Tibial nerve (tissue), 4 donors: ENCODE measurements around the gene CBLIF. TPM values are rescaled to one million over a fixed set of nuclear protein-coding genes. Genes with fewer than 3 reads are reported as not detected.

Experiments used
- DNase-seq, 2 donors: peaks; one replicate each; pipeline ENCODE4 v3.0.0-alpha.2; 2019; ENCODE audit warnings: low spot score in 2 of 2
- H3K27ac ChIP-seq, 4 donors: fragments of 200-600 bp; sonication (generic) in 3 of 4; one replicate each; pipeline ENCODE4 v1.5.1; 2017 to 2019; ENCODE audit warnings: mild to moderate bottlenecking in 1 of 4
- H3K27me3 ChIP-seq, 2 donors: fragments of 200-600 bp; sonication (generic) in 1 of 2; one replicate each; pipeline versions ENCODE4 v1.5.1 to v1.6.0; 2017 to 2019
- H3K36me3 ChIP-seq, 3 donors: fragments of 200-600 bp; sonication (generic); one replicate each; pipeline ENCODE4 v1.5.1; 2018 to 2019
- H3K4me1 ChIP-seq, 4 donors: fragments of 200-600 bp; sonication (generic) in 3 of 4; one replicate each; pipeline ENCODE4 v1.5.1; 2017 to 2019
- H3K4me3 ChIP-seq, 4 donors: fragments of 200-600 bp; sonication (generic) in 3 of 4; one replicate each; pipeline ENCODE4 v1.5.1; 2017 to 2019; ENCODE audit warnings: mild to moderate bottlenecking in 1 of 4, moderate library complexity in 1 of 4
- H3K9me3 ChIP-seq, 4 donors: fragments of 200-600 bp; sonication (generic) in 3 of 4; one replicate each; pipeline ENCODE4 v1.5.1; 2017 to 2019
- EP300 ChIP-seq, 2 donors: sonication (generic); formaldehyde crosslinking; IDR thresholded peaks; one replicate each; pipeline ENCODE4 v1.6.1; 2017; ENCODE audit warnings: antibody characterized with exemption in 2 of 2, mild to moderate bottlenecking in 1 of 2
- POLR2A ChIP-seq, 2 donors: fragments of 450-650 bp; IDR thresholded peaks; one replicate each; pipeline ENCODE4 v1.6.1; 2017; ENCODE audit warnings: antibody characterized with exemption in 2 of 2, mild to moderate bottlenecking in 2 of 2, moderate library complexity in 2 of 2
- WGBS, 2 donors: methylation state at CpG; one replicate each; pipeline ENCODE4 v1.1.5; 2018; 5-methylcytosine and 5-hydroxymethylcytosine counted together
- total RNA-seq, 4 donors: library from RNA; depleted of rRNA; stranded (reverse); fragments of >200 nt; gene quantifications; one replicate each; pipeline ENCODE4 v1.1.0, GENCODE V29; 2016
- TF ChIP-seq, protein P1 (sequence below), 5 experiments: fragments of 200-600 bp in 3 of 5; fragments of 450-650 bp in 2 of 5; sonication (generic) in 3 of 5; IDR thresholded peaks; one replicate each; pipeline ENCODE4 v1.5.1; 2016 to 2019; ENCODE audit warnings: antibody characterized with exemption in 5 of 5, mild to moderate bottlenecking in 3 of 5, moderate library complexity in 2 of 5

Gene CBLIF
- total RNA-seq, 4 donors from 2014 or later = not detected

DNA sequence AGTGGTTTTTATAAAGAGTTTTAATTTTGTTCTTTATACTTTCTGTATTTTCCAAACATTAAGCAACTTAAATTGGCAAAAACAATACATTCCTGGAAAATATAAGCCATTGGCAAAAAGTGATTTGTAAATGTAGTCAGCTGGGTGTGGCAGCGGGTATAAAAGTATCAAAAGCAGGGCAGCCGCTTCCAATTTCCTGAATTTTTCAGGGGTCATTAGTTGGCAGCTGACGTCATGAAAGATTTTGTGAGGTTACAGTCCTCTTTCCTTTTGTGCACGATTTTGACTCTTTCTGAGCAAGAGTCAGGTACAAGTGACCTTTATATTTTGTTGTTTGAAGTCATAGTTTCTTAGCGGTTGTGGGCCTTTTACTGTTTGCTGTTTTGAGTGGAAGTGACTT, 33.3 kb upstream of the CBLIF start, which contains the start of gene OOSP3:
OOSP3 (plus strand) TSS at position 208 of the 400 bp plus-strand sequence; CDS start at position 235, 27 bp downstream.
- Histone ChIP-seq H3K27ac (no peak within 1 kb of the TSS), H3K4me1 (no peaks in the 10 kb centered on the region), H3K27me3 (no peaks in the 10 kb centered on the region), H3K9me3 (no peaks in the 10 kb centered on the region), H3K4me3 (no peak within 1 kb of the TSS), H3K36me3 (no peaks in the 10 kb centered on the region)
- TF ChIP-seq, protein P1, sequence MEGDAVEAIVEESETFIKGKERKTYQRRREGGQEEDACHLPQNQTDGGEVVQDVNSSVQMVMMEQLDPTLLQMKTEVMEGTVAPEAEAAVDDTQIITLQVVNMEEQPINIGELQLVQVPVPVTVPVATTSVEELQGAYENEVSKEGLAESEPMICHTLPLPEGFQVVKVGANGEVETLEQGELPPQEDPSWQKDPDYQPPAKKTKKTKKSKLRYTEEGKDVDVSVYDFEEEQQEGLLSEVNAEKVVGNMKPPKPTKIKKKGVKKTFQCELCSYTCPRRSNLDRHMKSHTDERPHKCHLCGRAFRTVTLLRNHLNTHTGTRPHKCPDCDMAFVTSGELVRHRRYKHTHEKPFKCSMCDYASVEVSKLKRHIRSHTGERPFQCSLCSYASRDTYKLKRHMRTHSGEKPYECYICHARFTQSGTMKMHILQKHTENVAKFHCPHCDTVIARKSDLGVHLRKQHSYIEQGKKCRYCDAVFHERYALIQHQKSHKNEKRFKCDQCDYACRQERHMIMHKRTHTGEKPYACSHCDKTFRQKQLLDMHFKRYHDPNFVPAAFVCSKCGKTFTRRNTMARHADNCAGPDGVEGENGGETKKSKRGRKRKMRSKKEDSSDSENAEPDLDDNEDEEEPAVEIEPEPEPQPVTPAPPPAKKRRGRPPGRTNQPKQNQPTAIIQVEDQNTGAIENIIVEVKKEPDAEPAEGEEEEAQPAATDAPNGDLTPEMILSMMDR (IDR thresholded peaks at IDR 0.05) = no peak
- TF ChIP-seq POLR2A (IDR thresholded peaks at IDR 0.05) = no peak
- no peak for DNase-seq
- WGBS, 2 donors = 54 to 59% methylated on average over 5 of the region's 5 CpGs

- H3K36me3 ChIP-seq = no peaks in the 10 kb centered on the region
These were observed 32.5 kb upstream of the CBLIF start for GRCh38 chr11:59877784-59878183.

DNA sequence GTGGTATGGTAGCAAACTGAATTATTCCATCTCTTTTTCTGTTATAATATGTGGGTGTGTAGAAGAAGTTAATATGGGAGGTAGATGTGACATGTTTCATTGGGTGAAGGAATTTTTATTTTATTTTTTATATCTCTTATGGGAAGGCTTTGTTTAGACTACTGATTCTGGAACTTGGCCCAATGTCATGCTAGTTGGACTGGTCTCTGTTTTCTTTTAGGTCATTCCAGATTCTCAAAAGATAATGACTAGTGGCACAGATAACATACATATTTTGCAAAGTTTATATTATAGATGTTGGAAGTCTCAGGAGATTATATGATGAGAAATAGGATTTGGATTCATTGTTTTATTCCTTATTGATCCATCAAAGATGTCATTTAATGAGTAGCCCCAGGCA, 32.0 kb upstream of the CBLIF start:
- no peak overlapping the region for H3K27ac ChIP-seq
- no peaks in the 10 kb centered on the region for H3K4me1 ChIP-seq
- no peak for DNase-seq
- TF ChIP-seq EP300 (IDR thresholded peaks at IDR 0.05) (no peak), POLR2A (IDR thresholded peaks at IDR 0.05) (no peak)
- TF ChIP-seq, protein P1 (IDR thresholded peaks at IDR 0.05) = no peak
- H3K9me3 ChIP-seq = no peaks in the 10 kb centered on the region
- H3K27me3 ChIP-seq = no peaks in the 10 kb centered on the region
- no peaks in the 10 kb centered on the region for H3K36me3 ChIP-seq
- no peak overlapping the region for H3K4me3 ChIP-seq

More at GRCh38 chr11:59877784-59878183, 32.5 kb upstream of the CBLIF start:
- TF ChIP-seq POLR2A (IDR thresholded peaks at IDR 0.05) = no peak
- TF ChIP-seq, protein P1 (IDR thresholded peaks at IDR 0.05) = no peak
- TF ChIP-seq EP300 (IDR thresholded peaks at IDR 0.05) = no peak
- Histone ChIP-seq H3K4me3 (no peak overlapping the region), H3K27ac (no peak overlapping the region), H3K4me1 (no peaks in the 10 kb centered on the region), H3K9me3 (no peaks in the 10 kb centered on the region), H3K27me3 (no peaks in the 10 kb centered on the region)
- no peak for DNase-seq

DNA sequence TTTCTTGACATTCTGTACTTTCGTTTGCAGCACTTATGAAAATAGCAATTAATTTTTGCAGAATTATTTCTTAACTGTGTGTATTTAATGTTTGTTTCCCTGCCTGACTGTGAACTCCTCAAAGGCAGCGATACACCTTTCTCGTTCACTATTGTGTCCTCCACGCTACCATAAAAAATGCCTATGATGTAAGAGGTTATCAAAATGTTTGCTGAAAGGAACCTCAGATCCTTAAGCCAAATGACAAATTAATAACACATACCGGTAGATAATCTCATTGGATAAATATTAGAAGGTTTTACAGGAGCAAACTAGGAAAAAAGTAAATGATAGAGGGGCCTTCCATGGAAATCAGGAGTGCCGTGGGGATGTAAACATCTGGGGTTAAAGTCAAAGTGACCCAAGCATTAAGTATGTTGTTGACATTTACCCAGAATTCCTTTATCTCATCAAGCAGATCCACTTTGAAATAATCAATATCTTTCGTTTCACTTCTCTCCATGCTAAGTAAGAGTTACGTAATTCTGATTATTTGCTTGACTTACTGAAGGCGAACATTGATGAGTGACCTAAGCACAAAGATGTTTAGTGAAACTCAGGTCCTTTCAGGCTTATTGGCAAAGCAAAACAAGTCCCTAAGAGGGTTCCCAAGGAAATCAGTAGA, 30.7 kb upstream of the CBLIF start:
- H3K36me3 ChIP-seq = no peaks in the 10 kb centered on the region
- no peak overlapping the region for H3K27ac ChIP-seq
- peaks cover 0 to under 1% (median 0%) of the 10 kb centered on the region in 4 donors for H3K9me3 ChIP-seq
- WGBS, 2 donors = 88 to 89% methylated on average over 9 of the region's 9 CpGs
- DNase-seq = no peak
- no peaks in the 10 kb centered on the region for H3K4me1 ChIP-seq
- no peaks in the 10 kb centered on the region for H3K27me3 ChIP-seq
- TF ChIP-seq POLR2A (IDR thresholded peaks at IDR 0.05) = no peak
- TF ChIP-seq, protein P1 (IDR thresholded peaks at IDR 0.05) = no peak
- TF ChIP-seq EP300 (IDR thresholded peaks at IDR 0.05) = no peak
- no peak overlapping the region for H3K4me3 ChIP-seq

- Histone ChIP-seq H3K4me1 (no peaks in the 10 kb centered on the region), H3K4me3 (no peak overlapping the region), H3K27me3 (no peaks in the 10 kb centered on the region), H3K27ac (no peak overlapping the region), H3K36me3 (no peaks in the 10 kb centered on the region), H3K9me3 (peaks cover 0 to 7% (median 2%) of the 10 kb centered on the region in 4 donors)
- DNase-seq = no peak
- TF ChIP-seq POLR2A (IDR thresholded peaks at IDR 0.05) = no peak
- no peak for TF ChIP-seq EP300 (IDR thresholded peaks at IDR 0.05)
- TF ChIP-seq, protein P1 (IDR thresholded peaks at IDR 0.05) = no peak
These were observed 26.8 kb upstream of the CBLIF start for GRCh38 chr11:59872076-59872475.
